GM06990 (cell line): ENCODE measurements around the gene JSRP1.

Experiments used
- DNase-seq: peaks from one replicate; pipeline ENCODE4 v3.0.0-alpha.2; 2011; ENCODE audit not compliant: insufficient read length; ENCODE audit errors: extremely low read depth
- H3K27me3 ChIP-seq: replicated peaks from 2 replicates; pipeline ENCODE4 v1.6.0; 2011; ENCODE audit warnings: low read length; ENCODE audit not compliant: control insufficient read depth, insufficient read depth
- H3K36me3 ChIP-seq: 2 replicates; pipeline ENCODE4 v1.5.1; 2011; ENCODE audit warnings: low read length; ENCODE audit not compliant: control insufficient read depth, insufficient read depth
- H3K4me3 ChIP-seq: replicated peaks from 2 replicates; pipeline ENCODE4 v1.5.1; 2011; ENCODE audit warnings: low read depth, mild to moderate bottlenecking, control low read depth, low read length
- TF ChIP-seq, protein P1 (sequence below): IDR thresholded peaks from 2 replicates; pipeline ENCODE4 v1.5.1; 2011; ENCODE audit warnings: low read length, control low read depth, mild to moderate bottlenecking, inconsistent platforms; ENCODE audit not compliant: insufficient read depth, poor library complexity, severe bottlenecking

The JSRP1 gene

DNA sequence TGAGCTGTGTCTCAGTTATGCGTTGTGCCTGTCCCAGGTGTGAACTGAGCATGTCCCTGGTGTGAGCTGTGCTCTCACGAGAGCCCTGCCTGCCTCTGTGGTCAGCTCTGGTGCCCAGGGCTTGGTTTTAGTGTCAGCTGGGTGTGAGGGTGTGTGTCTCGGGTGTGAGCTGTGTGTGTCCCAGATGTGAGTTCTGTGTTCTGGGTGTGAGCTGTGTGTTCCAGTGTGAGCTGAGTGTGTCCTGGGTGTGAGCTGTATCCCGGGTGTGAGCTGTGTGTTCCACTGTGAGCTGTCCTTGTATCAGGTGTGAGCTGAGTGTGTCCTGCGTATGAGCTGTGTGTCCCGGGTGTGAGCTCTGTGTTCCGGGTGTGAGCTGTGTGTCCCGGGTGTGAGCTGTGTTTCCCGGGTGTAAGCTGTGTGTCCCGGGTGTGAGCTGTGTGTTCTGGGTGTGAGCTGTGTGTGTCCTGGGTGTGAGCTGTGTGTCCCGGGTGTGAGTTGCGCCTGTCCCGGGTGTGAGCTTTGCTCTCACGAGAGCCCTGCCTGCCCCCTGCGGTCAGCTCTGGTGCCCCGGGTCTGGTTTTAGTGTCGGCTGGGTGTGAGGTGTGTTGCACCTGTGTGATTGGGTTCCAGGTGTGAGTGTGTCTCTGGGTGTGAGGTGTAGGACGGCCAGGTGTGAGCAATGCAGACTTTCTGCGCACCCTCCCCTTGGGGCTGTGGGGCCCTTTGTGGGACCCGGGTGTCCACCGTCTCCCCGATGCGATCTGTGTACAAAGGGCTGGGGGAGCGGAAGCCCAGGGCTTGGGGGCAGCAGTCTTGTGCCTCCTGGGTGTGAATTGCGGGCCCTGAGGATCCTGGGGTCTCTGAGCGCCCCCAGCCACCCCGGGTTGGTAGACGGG, 32.8 kb upstream of the JSRP1 start:
- DNase-seq, result peak; percentile 61
- H3K27me3 ChIP-seq, result no peaks in the 10 kb centered on the region
- TF ChIP-seq, protein P1, sequence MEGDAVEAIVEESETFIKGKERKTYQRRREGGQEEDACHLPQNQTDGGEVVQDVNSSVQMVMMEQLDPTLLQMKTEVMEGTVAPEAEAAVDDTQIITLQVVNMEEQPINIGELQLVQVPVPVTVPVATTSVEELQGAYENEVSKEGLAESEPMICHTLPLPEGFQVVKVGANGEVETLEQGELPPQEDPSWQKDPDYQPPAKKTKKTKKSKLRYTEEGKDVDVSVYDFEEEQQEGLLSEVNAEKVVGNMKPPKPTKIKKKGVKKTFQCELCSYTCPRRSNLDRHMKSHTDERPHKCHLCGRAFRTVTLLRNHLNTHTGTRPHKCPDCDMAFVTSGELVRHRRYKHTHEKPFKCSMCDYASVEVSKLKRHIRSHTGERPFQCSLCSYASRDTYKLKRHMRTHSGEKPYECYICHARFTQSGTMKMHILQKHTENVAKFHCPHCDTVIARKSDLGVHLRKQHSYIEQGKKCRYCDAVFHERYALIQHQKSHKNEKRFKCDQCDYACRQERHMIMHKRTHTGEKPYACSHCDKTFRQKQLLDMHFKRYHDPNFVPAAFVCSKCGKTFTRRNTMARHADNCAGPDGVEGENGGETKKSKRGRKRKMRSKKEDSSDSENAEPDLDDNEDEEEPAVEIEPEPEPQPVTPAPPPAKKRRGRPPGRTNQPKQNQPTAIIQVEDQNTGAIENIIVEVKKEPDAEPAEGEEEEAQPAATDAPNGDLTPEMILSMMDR, result peak; percentile 2
- peak overlapping the region; percentile 35 for H3K4me3 ChIP-seq
- no peaks in the 10 kb centered on the region; the same call in 1 of the 2 replicates for H3K36me3 ChIP-seq

GRCh38 chr19:2288338-2288817, 32.2 kb upstream of the JSRP1 start:
- no peaks in the 10 kb centered on the region for H3K27me3 ChIP-seq
- H3K4me3 ChIP-seq, result no peak overlapping the region
- DNase-seq, result no peak
- H3K36me3 ChIP-seq, result no peaks in the 10 kb centered on the region; the same call in 1 of the 2 replicates
- TF ChIP-seq, protein P1, result no peak

DNA sequence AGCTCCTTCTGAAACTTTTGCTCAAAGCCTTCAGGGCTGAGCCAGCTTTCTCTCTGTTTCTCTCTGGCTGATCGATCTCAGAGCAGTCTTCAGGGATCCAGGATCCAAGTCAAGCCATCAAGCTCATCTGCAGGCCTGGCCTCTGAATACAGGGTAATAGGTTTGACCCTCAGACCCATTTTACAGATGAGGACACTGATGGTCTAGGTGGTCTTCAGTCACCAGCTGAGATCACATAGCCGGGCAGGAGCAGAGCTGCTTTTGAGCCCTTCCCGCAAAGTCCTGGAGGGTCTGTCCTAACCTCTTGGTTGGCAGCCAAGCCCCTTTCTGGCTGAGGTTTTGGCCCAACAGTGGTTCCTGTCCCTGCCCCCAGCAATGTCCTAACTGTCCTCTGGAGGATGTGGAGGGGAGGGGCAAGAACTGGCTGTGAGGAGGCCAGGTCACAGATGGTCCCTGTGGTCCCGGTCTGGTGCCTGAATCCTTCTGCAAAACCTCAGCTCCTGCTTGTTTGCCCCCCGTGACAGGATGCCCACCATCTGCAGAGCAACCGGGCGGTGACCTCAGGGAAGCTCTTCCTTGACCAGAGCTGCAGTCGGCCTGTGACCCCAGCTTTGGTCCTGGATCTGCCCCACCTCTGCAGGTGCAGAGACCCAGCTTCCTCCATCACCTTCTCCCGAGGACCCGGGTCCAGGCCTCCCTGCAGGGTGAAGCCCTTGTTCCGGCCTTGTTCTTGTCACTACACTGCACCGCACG, 31.5 kb upstream of the JSRP1 start:
- DNase-seq, result no peak
- H3K4me3 ChIP-seq, result no peak overlapping the region
- H3K27me3 ChIP-seq, result no peaks in the 10 kb centered on the region
- H3K36me3 ChIP-seq, result no peaks in the 10 kb centered on the region; the same call in 1 of the 2 replicates
- TF ChIP-seq, protein P1, result no peak

DNA sequence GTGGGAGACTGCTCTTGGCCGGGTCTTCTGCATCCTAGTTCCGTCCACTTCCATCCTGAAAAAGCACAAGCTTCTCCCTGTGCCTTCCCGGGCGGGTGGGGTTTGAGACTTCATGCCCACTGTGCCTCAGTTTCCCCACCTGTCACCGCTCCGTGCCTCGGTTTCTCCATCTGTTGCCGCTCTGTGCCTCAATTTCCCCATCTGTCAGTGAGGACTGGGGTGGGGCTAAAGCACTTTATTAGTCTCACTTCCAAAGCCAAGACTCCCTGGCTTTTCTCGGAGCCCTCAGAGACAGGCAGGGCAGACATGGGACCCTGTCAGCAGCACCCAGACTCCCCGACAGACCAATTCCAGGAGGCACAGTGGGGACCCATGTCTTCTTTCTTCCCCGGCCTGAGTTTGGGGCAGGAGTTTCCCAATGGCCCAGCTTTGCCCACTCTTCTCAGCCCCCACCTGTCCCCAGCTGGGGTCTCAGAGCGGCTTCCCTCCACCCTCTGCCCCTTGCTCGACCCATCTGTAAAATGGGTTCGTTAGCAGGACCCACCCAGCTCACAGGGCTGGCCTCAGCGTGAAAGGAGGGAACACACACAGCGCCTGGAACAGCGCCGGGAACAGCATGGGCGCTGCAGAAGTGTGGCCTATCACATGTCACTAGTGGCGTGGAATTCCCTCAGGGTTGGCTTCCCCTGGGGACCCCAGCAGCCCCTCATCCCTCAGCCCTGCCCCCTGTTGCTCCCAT, 30.4 kb upstream of the JSRP1 start:
- H3K27me3 ChIP-seq, result no peaks in the 10 kb centered on the region
- no peak overlapping the region for H3K4me3 ChIP-seq
- TF ChIP-seq, protein P1, result no peak
- no peaks in the 10 kb centered on the region for H3K36me3 ChIP-seq
- no peak for DNase-seq

- Histone ChIP-seq H3K36me3 (no peaks in the 10 kb centered on the region), H3K4me3 (no peak overlapping the region), H3K27me3 (no peaks in the 10 kb centered on the region)
- TF ChIP-seq, protein P1, result no peak
- DNase-seq, result no peak
Observed at GRCh38 chr19:2283835-2284507, 27.8 kb upstream of the JSRP1 start.
